Sigmoid colon (tissue), 7 donors: ENCODE results near the gene OXA1L. TPM values are rescaled to one million over a fixed set of nuclear protein-coding genes. Genes with fewer than 3 reads are reported as not detected.

Source experiments
- DNase-seq: peaks from one replicate; pipeline ENCODE4 v3.0.0-alpha.2; 2019
- H3K27ac ChIP-seq, 4 donors: fragments of 200-600 bp; sonication (generic); one replicate each; pipeline ENCODE4 v1.5.1; 2016 to 2019; ENCODE audit warnings: mild to moderate bottlenecking in 1 of 4
- H3K27me3 ChIP-seq, 3 donors: fragments of 200-600 bp; sonication (generic); one replicate each; pipeline ENCODE4 v1.5.1; 2019; ENCODE audit warnings: mild to moderate bottlenecking in 1 of 3
- H3K36me3 ChIP-seq, 4 donors: fragments of 200-600 bp; sonication (generic); one replicate each; pipeline ENCODE4 v1.5.1; 2016 to 2019
- H3K4me1 ChIP-seq, 4 donors: fragments of 200-600 bp; sonication (generic); one replicate each; pipeline ENCODE4 v1.5.1; 2017 to 2019
- H3K4me3 ChIP-seq, 4 donors: fragments of 200-600 bp; sonication (generic); one replicate each; pipeline ENCODE4 v1.5.1; 2017 to 2019; ENCODE audit warnings: mild to moderate bottlenecking in 2 of 4, moderate library complexity in 1 of 4
- H3K9me3 ChIP-seq, 4 donors: fragments of 200-600 bp in 3 of 4; sonication (generic) in 3 of 4; one replicate each; pipeline versions ENCODE4 v1.5.1 to v1.6.1; 2013 to 2019
- EP300 ChIP-seq, 4 donors: sonication (generic); formaldehyde crosslinking; IDR thresholded peaks; one replicate each; pipeline ENCODE4 v1.6.1; 2017; ENCODE audit warnings: antibody characterized with exemption in 4 of 4
- POLR2A ChIP-seq, 2 donors: fragments of 450-650 bp; IDR thresholded peaks; one replicate each; pipeline ENCODE4 v1.6.1; 2016; ENCODE audit warnings: antibody characterized with exemption in 2 of 2, mild to moderate bottlenecking in 2 of 2, moderate library complexity in 2 of 2
- POLR2AphosphoS5 ChIP-seq, 4 donors: sonication (generic); formaldehyde crosslinking; IDR thresholded peaks; one replicate each; pipeline ENCODE4 v1.6.1; 2017; ENCODE audit warnings: antibody characterized with exemption in 4 of 4
- WGBS, 2 donors: extraction: QIAGEN DNeasy Blood & Tissue Kit; methylation state at CpG; one replicate each; pipeline ENCODE4 v1.1.7; 2013; 5-methylcytosine and 5-hydroxymethylcytosine counted together
- intact Hi-C: fragments of 100-400 bp; cut with DNase I; formaldehyde crosslinking; loops from one replicate; pipeline ENCODE4 v1.15.1; 2023
- polyA plus RNA-seq, 3 donors: library from polyadenylated mRNA; stranded (reverse); fragments of 200-250 nt; gene quantifications; one replicate each; pipeline ENCODE4 v1.2.3, GENCODE V29; 2013
- total RNA-seq, 4 donors: library from RNA; depleted of rRNA; stranded (reverse); fragments of >200 nt; gene quantifications; one replicate each; pipeline ENCODE4 v1.1.0, GENCODE V29; 2016
- TF ChIP-seq, protein P1 (sequence below), 4 experiments: fragments of 450-650 bp in 3 of 4; fragments of 200-600 bp in 1 of 4; IDR thresholded peaks; one replicate each; pipeline ENCODE4 v1.5.1; 2016 to 2019; ENCODE audit warnings: antibody characterized with exemption in 4 of 4, mild to moderate bottlenecking in 3 of 4, moderate library complexity in 2 of 4
- donor health status: healthy with polysubstance abuse.
- donor health status: Bipolar disorder and iron deficiency.
- donor health status: healthy.

The OXA1L gene
- total and polyA plus RNA-seq, 7 donors = 85.1 to 113 (median 97.8) TPM

DNA sequence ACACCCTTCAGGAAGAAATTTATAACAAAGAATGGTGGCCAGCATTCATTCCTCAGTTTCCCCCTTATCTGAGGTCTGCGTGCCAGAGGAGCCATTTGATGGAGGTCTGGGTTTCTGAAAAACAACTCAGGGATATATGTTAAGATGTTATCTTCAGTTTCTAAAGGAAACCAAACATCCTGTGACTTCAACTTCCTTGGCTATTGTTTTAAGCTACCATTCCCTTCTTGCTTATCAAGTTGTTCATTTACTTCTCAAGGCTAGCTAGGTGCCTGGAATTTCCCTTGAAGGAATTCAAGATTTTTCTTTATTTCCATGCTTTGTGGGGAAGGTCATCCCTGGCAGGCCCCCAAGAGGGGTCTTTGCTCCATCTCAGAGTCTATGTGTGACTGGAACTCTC, 27.1 kb upstream of the OXA1L start:
- H3K27me3 ChIP-seq = no peaks in the 10 kb centered on the region
- WGBS, 2 donors = 60 to 69% methylated on average over 1 of the region's 1 CpG
- no peak overlapping the region for H3K27ac ChIP-seq
- no peak overlapping the region for H3K4me3 ChIP-seq
- TF ChIP-seq POLR2AphosphoS5 (IDR thresholded peaks at IDR 0.05) (no peak), POLR2A (IDR thresholded peaks at IDR 0.05) (no peak), EP300 (IDR thresholded peaks at IDR 0.05) (no peak)
- TF ChIP-seq, protein P1, sequence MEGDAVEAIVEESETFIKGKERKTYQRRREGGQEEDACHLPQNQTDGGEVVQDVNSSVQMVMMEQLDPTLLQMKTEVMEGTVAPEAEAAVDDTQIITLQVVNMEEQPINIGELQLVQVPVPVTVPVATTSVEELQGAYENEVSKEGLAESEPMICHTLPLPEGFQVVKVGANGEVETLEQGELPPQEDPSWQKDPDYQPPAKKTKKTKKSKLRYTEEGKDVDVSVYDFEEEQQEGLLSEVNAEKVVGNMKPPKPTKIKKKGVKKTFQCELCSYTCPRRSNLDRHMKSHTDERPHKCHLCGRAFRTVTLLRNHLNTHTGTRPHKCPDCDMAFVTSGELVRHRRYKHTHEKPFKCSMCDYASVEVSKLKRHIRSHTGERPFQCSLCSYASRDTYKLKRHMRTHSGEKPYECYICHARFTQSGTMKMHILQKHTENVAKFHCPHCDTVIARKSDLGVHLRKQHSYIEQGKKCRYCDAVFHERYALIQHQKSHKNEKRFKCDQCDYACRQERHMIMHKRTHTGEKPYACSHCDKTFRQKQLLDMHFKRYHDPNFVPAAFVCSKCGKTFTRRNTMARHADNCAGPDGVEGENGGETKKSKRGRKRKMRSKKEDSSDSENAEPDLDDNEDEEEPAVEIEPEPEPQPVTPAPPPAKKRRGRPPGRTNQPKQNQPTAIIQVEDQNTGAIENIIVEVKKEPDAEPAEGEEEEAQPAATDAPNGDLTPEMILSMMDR (IDR thresholded peaks at IDR 0.05) = no peak
- no peaks in the 10 kb centered on the region for H3K36me3 ChIP-seq
- DNase-seq = no peak
- no peaks in the 10 kb centered on the region for H3K9me3 ChIP-seq
- no peaks in the 10 kb centered on the region for H3K4me1 ChIP-seq
- intact Hi-C loops = no loop called here

DNA sequence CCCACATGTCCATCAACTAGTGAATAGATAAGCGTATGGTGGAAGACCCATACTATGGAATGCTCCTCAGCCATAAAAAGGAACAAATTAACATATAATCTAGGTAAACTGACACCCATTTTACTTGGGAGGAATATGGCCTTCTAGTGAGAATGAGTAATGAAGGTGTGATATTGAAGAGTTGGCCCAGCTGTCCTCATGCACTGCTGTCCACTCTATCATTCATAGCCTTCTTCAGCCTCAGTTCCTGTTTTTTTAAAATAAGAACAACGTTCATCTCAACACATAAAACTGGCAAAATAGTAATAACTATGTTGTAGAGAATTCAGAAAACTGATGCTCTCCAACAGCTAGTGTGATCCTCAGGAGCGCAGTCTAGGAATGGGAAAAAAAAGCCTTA, 26.5 kb upstream of the OXA1L start:
- Histone ChIP-seq H3K4me3 (no peak overlapping the region), H3K27ac (no peak overlapping the region), H3K27me3 (no peaks in the 10 kb centered on the region), H3K9me3 (no peaks in the 10 kb centered on the region), H3K4me1 (no peaks in the 10 kb centered on the region), H3K36me3 (no peaks in the 10 kb centered on the region)
- TF ChIP-seq EP300 (IDR thresholded peaks at IDR 0.05) = no peak
- no peak for TF ChIP-seq POLR2AphosphoS5 (IDR thresholded peaks at IDR 0.05)
- TF ChIP-seq POLR2A (IDR thresholded peaks at IDR 0.05) = no peak
- TF ChIP-seq, protein P1 (IDR thresholded peaks at IDR 0.05) = no peak
- DNase-seq = no peak
- WGBS, 2 donors = 81 to 84% methylated on average over 3 of the region's 3 CpGs
- intact Hi-C loops = no loop called here

DNA sequence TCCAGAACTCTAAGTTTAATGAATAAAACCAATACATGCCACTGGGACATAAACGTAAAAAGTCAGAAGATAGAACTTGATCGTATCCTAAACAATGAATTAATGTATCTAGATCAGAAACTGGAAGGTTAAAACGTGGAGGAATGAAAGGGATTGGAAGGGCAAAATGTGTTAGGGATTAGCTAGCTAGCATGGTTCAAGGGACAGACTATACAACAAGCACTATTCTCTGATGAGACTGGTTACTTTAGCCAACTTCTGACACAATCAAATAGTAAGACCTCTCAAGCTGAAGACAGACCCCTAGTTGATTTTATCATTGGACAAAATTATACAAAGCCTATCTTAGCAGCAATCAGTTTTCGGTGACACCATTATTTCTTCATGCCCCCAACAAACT, 18.7 kb upstream of the OXA1L start:
- H3K27ac ChIP-seq = no peak overlapping the region
- no peak for DNase-seq
- no peak overlapping the region for H3K4me3 ChIP-seq
- H3K4me1 ChIP-seq = no peaks in the 10 kb centered on the region
- H3K9me3 ChIP-seq = no peaks in the 10 kb centered on the region
- H3K36me3 ChIP-seq = no peaks in the 10 kb centered on the region
- TF ChIP-seq POLR2AphosphoS5 (IDR thresholded peaks at IDR 0.05) (no peak), POLR2A (IDR thresholded peaks at IDR 0.05) (no peak), EP300 (IDR thresholded peaks at IDR 0.05) (no peak)
- TF ChIP-seq, protein P1 (IDR thresholded peaks at IDR 0.05) = no peak
- peaks cover 0 to 3% (median 0%) of the 10 kb centered on the region in 3 donors for H3K27me3 ChIP-seq
- WGBS, 2 donors = 72 to 79% methylated on average over 4 of the region's 4 CpGs
- intact Hi-C loops = no loop called here

DNA sequence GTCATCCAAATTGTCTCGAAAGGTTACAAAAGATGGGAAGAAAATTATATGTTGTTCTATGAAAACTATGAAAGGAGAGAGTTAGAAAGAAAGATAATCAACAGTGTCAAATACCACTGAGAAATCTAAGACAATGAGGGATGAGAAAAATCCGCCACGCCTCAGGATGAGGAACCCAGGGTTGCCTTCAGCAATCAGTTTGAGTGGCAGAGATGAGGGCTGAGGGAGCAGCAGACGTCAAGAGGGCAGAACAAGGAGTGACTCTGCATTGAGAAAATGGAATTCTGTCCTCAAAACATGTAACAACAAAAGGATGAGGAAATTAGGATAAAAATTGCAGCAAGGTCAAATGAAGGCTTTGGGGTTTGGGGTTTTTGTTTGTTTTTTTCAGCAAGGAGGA, 18.3 kb upstream of the OXA1L start:
- no peaks in the 10 kb centered on the region for H3K9me3 ChIP-seq
- H3K4me1 ChIP-seq = no peaks in the 10 kb centered on the region
- intact Hi-C loops = no loop called here
- 79 to 83% methylated on average over 4 of the region's 4 CpGs for WGBS, 2 donors
- no peak overlapping the region for H3K4me3 ChIP-seq
- H3K27ac ChIP-seq = no peak overlapping the region
- TF ChIP-seq, protein P1 (IDR thresholded peaks at IDR 0.05) = no peak
- TF ChIP-seq POLR2AphosphoS5 (IDR thresholded peaks at IDR 0.05) (no peak), EP300 (IDR thresholded peaks at IDR 0.05) (no peak), POLR2A (IDR thresholded peaks at IDR 0.05) (no peak)
- H3K27me3 ChIP-seq = peaks cover 0 to 3% (median 0%) of the 10 kb centered on the region in 3 donors
- H3K36me3 ChIP-seq = no peaks in the 10 kb centered on the region
- DNase-seq = no peak

DNA sequence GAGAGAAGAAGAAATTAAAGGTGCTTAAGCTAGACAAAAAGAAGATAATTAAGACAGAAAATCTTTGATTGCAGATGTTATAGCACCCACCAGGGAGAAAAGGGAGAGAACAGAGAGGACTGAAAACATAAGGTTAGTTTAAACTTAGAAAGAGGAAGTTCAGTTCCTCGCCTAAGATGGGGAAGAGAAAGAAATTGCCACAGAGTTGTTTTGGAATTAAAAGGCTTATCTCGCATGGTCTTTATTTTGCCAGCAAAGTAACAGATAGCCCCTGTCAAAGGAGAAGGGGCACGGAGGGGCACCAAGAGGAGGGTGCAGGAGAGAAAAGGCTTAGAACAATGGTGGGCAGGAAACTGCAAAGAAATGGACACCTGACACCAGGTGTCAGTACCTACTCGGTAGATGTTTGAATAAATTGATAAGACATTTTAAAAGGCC, 17.8 kb upstream of the OXA1L start:
- TF ChIP-seq POLR2AphosphoS5 (IDR thresholded peaks at IDR 0.05) (no peak), POLR2A (IDR thresholded peaks at IDR 0.05) (no peak), EP300 (IDR thresholded peaks at IDR 0.05) (no peak)
- TF ChIP-seq, protein P1 (IDR thresholded peaks at IDR 0.05) = no peak
- Histone ChIP-seq H3K36me3 (no peaks in the 10 kb centered on the region), H3K4me1 (no peaks in the 10 kb centered on the region), H3K27ac (no peak overlapping the region), H3K27me3 (peaks cover 0 to 3% (median 0%) of the 10 kb centered on the region in 3 donors), H3K9me3 (no peaks in the 10 kb centered on the region), H3K4me3 (no peak overlapping the region)
- no peak for DNase-seq
- intact Hi-C loops = no loop called here
- 27 to 33% methylated on average over 4 of the region's 4 CpGs for WGBS, 2 donors
